ENCODE results near the gene SCML2.

The SCML2 gene

DNA sequence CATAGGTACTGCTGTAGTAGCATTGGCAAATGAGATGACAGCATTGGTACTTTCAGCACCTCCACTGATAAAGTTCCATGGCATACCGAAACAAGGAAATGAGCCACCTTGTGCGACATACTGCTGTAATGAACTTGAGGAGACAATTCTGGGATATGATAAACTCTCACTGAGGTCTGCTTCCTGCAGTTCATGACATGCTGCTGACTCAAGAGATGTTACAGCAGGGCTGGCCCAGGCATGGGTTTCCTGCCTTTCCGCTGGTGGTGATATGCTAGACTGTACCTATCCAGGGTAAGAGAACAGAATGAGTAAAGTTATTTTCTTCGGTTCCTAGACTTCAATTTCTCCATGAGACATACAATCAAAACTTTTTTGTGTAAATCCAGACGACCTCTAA is 150.9 kb downstream of the SCML2 start:
- no peaks in the 10 kb centered on the region for H3K36me3 ChIP-seq (ENCODE audit: control insufficient read depth, low read length)
- H3K4me2 ChIP-seq (ENCODE audit: low read length), result no peak overlapping the region
- H3K4me3 ChIP-seq (ENCODE audit: low read length), result no peak overlapping the region
- no peaks in the 10 kb centered on the region for H3F3A ChIP-seq (ENCODE audit: control insufficient read depth, insufficient read depth)
- TF ChIP-seq EZH2phosphoT487 (IDR thresholded peaks at IDR 0.05; ENCODE audit: borderline replicate concordance, low read length) (no peak), CTCF (IDR thresholded peaks at IDR 0.05; ENCODE audit: low read depth, low read length, poor library complexity, severe bottlenecking) (no peak)
- no peaks in the 10 kb centered on the region for H3K9me3 ChIP-seq (ENCODE audit: control insufficient read depth, insufficient read depth, low read length)
- H3K27me3 ChIP-seq (ENCODE audit: control insufficient read depth, low read length), result no peaks in the 10 kb centered on the region
- H3K4me1 ChIP-seq (ENCODE audit: control insufficient read depth, low read length), result no peaks in the 10 kb centered on the region
- no peak overlapping the region for H3K27ac ChIP-seq (ENCODE audit: low read depth, low read length)
- no peaks in the 10 kb centered on the region for H3K9me2 ChIP-seq (replicated peaks; ENCODE audit: control insufficient read depth, low read length)
- H4K20me1 ChIP-seq (ENCODE audit: control insufficient read depth, insufficient read depth, low read depth, low read length), result no peaks in the 10 kb centered on the region
- no peaks in the 10 kb centered on the region for H3K79me2 ChIP-seq (ENCODE audit: control insufficient read depth, low read length)

- Histone ChIP-seq H3K27ac (ENCODE audit: low read depth, low read length) (no peak overlapping the region), H3F3A (ENCODE audit: control insufficient read depth, insufficient read depth) (no peaks in the 10 kb centered on the region), H3K36me3 (ENCODE audit: control insufficient read depth, low read length) (no peaks in the 10 kb centered on the region), H3K9me2 (replicated peaks; ENCODE audit: control insufficient read depth, low read length) (no peaks in the 10 kb centered on the region), H3K27me3 (ENCODE audit: control insufficient read depth, low read length) (no peaks in the 10 kb centered on the region), H3K4me3 (ENCODE audit: low read length) (no peak overlapping the region), H3K4me1 (ENCODE audit: control insufficient read depth, low read length) (no peaks in the 10 kb centered on the region), H3K79me2 (ENCODE audit: control insufficient read depth, low read length) (no peaks in the 10 kb centered on the region), H3K9me3 (ENCODE audit: control insufficient read depth, insufficient read depth, low read length) (no peaks in the 10 kb centered on the region), H3K4me2 (ENCODE audit: low read length) (no peak overlapping the region), H4K20me1 (ENCODE audit: control insufficient read depth, insufficient read depth, low read depth, low read length) (no peaks in the 10 kb centered on the region)
- TF ChIP-seq CTCF (IDR thresholded peaks at IDR 0.05; ENCODE audit: low read depth, low read length, poor library complexity, severe bottlenecking), result no peak
- no peak for TF ChIP-seq EZH2phosphoT487 (IDR thresholded peaks at IDR 0.05; ENCODE audit: borderline replicate concordance, low read length)
Measured at GRCh38 chrX:18194688-18195087, 159.8 kb downstream of the SCML2 start.

All from DOHH2 (cell line).